Gastroesophageal sphincter (tissue), 4 donors: ENCODE measurements around the gene DOK5. TPM values are rescaled to one million over a fixed set of nuclear protein-coding genes. Genes with fewer than 3 reads are reported as not detected.

Experiments
- ATAC-seq: fragments of 150-250 bp; one replicate; pipeline ENCODE4 v1.9.1; 2016; ENCODE audit warnings: mild to moderate bottlenecking, moderate library complexity
- H3K27ac ChIP-seq, 4 donors: fragments of 200-600 bp; sonication (generic) in 3 of 4; 1 replicate in 3 of 4; 2 replicates in 1 of 4; pipeline ENCODE4 v1.5.1; 2016 to 2019
- H3K27me3 ChIP-seq: fragments of 200-600 bp; sonication (generic); one replicate; pipeline ENCODE4 v1.5.1; 2019
- H3K36me3 ChIP-seq, 2 donors: fragments of 200-600 bp; sonication (generic); one replicate each; pipeline ENCODE4 v1.5.1; 2019; ENCODE audit warnings: control low read depth in 1 of 2
- H3K4me1 ChIP-seq, 3 donors: fragments of 200-600 bp; sonication (generic); 1 replicate in 2 of 3; 2 replicates in 1 of 3; pipeline ENCODE4 v1.5.1; 2016 to 2019; ENCODE audit warnings: control low read depth in 2 of 3
- H3K4me3 ChIP-seq, 2 donors: fragments of 200-600 bp; sonication (generic); one replicate each; pipeline ENCODE4 v1.5.1; 2019; ENCODE audit warnings: mild to moderate bottlenecking in 1 of 2, moderate library complexity in 1 of 2
- H3K9me3 ChIP-seq, 3 donors: fragments of 200-600 bp; sonication (generic); one replicate each; pipeline ENCODE4 v1.5.1; 2017 to 2019; ENCODE audit warnings: control low read depth in 2 of 3
- EP300 ChIP-seq: sonication (generic); formaldehyde crosslinking; IDR thresholded peaks from one replicate; pipeline ENCODE4 v1.6.1; 2017; ENCODE audit warnings: antibody characterized with exemption, mild to moderate bottlenecking
- POLR2A ChIP-seq, 2 donors: fragments of 450-650 bp; IDR thresholded peaks; one replicate each; pipeline ENCODE4 v1.6.1; 2017; ENCODE audit warnings: antibody characterized with exemption in 2 of 2, mild to moderate bottlenecking in 2 of 2, moderate library complexity in 1 of 2
- POLR2AphosphoS5 ChIP-seq: sonication (generic); formaldehyde crosslinking; IDR thresholded peaks from one replicate; pipeline ENCODE4 v1.6.1; 2017; ENCODE audit warnings: antibody characterized with exemption
- WGBS, 2 donors: methylation state at CpG; one replicate each; pipeline ENCODE4 v1.1.5; 2018; ENCODE audit warnings: low coverage in 1 of 2; 5-methylcytosine and 5-hydroxymethylcytosine counted together
- total RNA-seq, 4 donors: library from RNA; depleted of rRNA; stranded (reverse); fragments of >200 nt; gene quantifications; one replicate each; pipeline ENCODE4 v1.1.0, GENCODE V29; 2016
- TF ChIP-seq, protein P1 (sequence below), 4 experiments: fragments of 200-600 bp in 2 of 4; fragments of 450-650 bp in 2 of 4; sonication (generic) in 1 of 4; IDR thresholded peaks; one replicate each; pipeline ENCODE4 v1.5.1; 2017 to 2019; ENCODE audit warnings: antibody characterized with exemption in 4 of 4, mild to moderate bottlenecking in 2 of 4, moderate library complexity in 2 of 4

The DOK5 gene
- total RNA-seq, 4 donors from 2014 or later: 0.62 to 2.7 (median 1.4) TPM

- Histone ChIP-seq H3K27ac (no peak overlapping the region), H3K4me1 (no peaks in the 10 kb centered on the region), H3K36me3 (no peaks in the 10 kb centered on the region), H3K9me3 (no peaks in the 10 kb centered on the region), H3K27me3 (no peaks in the 10 kb centered on the region), H3K4me3 (no peak overlapping the region)
- no peak for ATAC-seq
- 76 to 85% methylated on average over 3 to 5 of the region's 5 CpGs for WGBS, 2 donors
- TF ChIP-seq POLR2AphosphoS5 (no peak), POLR2A (IDR thresholded peaks at IDR 0.05) (no peak), EP300 (no peak)
- TF ChIP-seq, protein P1, sequence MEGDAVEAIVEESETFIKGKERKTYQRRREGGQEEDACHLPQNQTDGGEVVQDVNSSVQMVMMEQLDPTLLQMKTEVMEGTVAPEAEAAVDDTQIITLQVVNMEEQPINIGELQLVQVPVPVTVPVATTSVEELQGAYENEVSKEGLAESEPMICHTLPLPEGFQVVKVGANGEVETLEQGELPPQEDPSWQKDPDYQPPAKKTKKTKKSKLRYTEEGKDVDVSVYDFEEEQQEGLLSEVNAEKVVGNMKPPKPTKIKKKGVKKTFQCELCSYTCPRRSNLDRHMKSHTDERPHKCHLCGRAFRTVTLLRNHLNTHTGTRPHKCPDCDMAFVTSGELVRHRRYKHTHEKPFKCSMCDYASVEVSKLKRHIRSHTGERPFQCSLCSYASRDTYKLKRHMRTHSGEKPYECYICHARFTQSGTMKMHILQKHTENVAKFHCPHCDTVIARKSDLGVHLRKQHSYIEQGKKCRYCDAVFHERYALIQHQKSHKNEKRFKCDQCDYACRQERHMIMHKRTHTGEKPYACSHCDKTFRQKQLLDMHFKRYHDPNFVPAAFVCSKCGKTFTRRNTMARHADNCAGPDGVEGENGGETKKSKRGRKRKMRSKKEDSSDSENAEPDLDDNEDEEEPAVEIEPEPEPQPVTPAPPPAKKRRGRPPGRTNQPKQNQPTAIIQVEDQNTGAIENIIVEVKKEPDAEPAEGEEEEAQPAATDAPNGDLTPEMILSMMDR (IDR thresholded peaks at IDR 0.05): no peak
Measured at GRCh38 chr20:54658525-54658924, 183.1 kb downstream of the DOK5 start.

GRCh38 chr20:54661265-54661664 is 185.9 kb downstream of the DOK5 start:
- H3K27ac ChIP-seq: no peak overlapping the region
- ATAC-seq: no peak
- WGBS, 2 donors: 57 to 62% methylated on average over 3 of the region's 3 CpGs
- TF ChIP-seq, protein P1 (IDR thresholded peaks at IDR 0.05): no peak
- TF ChIP-seq POLR2A (IDR thresholded peaks at IDR 0.05) (no peak), POLR2AphosphoS5 (no peak), EP300 (no peak)
- H3K4me1 ChIP-seq: no peaks in the 10 kb centered on the region
- H3K36me3 ChIP-seq: no peaks in the 10 kb centered on the region
- no peak overlapping the region for H3K4me3 ChIP-seq
- H3K27me3 ChIP-seq: no peaks in the 10 kb centered on the region
- H3K9me3 ChIP-seq: no peaks in the 10 kb centered on the region

DNA sequence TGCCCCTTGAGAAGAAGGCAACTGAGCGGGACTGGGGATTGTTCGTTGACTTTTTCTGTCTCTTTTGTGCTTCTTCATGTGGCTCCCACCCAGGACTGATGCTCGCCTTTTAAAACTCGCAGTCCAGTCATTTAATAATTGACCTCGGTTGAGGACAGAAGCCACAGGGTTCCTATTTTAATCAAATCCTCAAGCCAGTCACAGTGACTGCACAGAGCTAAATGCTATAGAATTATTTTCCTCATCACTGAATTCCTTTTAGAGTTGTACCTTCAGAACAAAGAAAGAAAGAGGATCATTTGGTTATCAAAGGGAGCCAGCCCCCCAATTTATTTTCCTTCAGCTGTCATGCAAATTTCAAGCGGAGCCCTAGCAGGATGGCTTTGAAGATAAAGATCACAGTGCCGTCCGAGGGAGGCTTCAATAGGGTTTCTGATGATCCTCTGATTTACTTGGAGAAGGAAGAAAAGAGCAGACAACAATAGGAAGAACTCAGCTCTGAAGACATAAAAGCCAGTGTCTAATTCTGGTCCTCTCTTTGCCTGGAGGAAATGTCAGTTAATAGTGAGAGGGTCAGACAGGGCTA is 186.6 kb downstream of the DOK5 start:
- WGBS, 2 donors: 64 to 65% methylated on average over 7 to 8 of the region's 8 CpGs
- no peak for ATAC-seq

DNA sequence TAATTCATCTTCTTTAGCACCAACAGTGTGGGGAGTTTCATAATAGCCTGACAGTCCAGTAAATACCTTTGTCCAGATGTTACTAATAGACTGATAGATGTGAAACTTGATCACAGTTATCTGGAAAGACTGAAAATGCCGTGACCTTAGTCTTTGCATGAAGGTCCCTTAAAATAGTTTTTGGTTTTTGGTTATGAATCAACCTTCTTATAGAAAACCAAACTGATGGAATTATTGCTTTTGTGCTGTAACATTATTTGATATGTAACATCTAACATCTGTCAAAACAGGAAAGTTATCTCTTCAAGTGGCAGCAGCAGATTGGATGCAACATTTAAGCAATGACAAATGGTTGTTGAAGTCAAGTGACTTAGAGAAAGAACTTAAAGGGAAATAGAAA is 190.4 kb downstream of the DOK5 start:
- WGBS, 2 donors: 85 to 100% methylated on average over 1 of the region's 1 CpG
- Histone ChIP-seq H3K9me3 (no peaks in the 10 kb centered on the region), H3K36me3 (no peaks in the 10 kb centered on the region), H3K27ac (no peak overlapping the region), H3K4me3 (no peak overlapping the region), H3K4me1 (peaks cover 0 to 5% (median 0%) of the 10 kb centered on the region in 3 donors), H3K27me3 (peaks cover 13% of the 10 kb centered on the region)
- TF ChIP-seq POLR2A (IDR thresholded peaks at IDR 0.05): no peak
- TF ChIP-seq, protein P1 (IDR thresholded peaks at IDR 0.05): no peak
- no peak for TF ChIP-seq POLR2AphosphoS5
- no peak for TF ChIP-seq EP300
- no peak for ATAC-seq

More for the DNA sequence above, 186.6 kb downstream of the DOK5 start:
- Histone ChIP-seq H3K27ac (no peak overlapping the region), H3K4me1 (no peaks in the 10 kb centered on the region), H3K9me3 (no peaks in the 10 kb centered on the region), H3K36me3 (no peaks in the 10 kb centered on the region), H3K27me3 (no peaks in the 10 kb centered on the region), H3K4me3 (no peak overlapping the region)
- TF ChIP-seq POLR2A (IDR thresholded peaks at IDR 0.05) (no peak), POLR2AphosphoS5 (no peak), EP300 (no peak)
- TF ChIP-seq, protein P1 (IDR thresholded peaks at IDR 0.05): no peak

DNA sequence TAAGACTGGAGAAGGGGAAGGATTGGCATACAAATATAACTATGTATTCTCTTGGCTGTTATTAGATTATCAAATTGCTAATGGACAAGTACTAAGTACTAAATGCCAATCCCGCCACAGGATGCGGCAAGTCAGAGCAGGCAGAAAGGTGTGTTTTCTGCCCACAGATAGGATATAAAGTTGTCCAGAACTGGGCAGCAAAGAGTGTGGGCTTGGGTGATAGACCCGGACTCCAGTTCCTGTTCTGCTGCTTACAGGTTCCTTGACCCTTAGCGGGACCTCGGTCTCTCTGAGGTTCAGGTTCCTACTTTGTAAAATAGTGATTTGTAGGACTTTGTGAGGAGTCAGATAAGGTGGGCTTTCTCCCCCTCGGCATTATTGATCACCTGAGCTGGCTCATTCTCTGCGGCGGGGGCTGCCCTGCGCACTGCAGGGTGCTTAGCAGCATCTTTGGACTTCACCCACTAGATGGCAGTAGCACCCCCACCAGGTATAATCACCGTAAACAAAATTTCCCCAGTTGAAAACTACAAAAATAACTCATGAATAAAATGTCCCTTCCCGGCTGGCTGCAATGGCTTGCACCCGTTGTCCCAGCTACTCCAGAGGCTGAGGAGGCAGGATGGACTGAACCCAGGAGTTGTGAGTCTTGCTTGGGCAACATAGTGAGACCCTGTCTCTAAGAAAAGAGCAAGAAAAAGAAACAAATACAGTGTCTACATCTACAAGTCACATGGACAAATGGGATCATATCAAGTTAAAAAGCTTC is 193.1 kb downstream of the DOK5 start:
- no peak for ATAC-seq
- TF ChIP-seq POLR2AphosphoS5: no peak
- TF ChIP-seq POLR2A (IDR thresholded peaks at IDR 0.05): no peak
- no peak for TF ChIP-seq EP300
- TF ChIP-seq, protein P1 (IDR thresholded peaks at IDR 0.05): peak in 2 of 4 experiments; percentile 22 to 58
- peaks cover 0 to 5% (median 0%) of the 10 kb centered on the region in 3 donors for H3K4me1 ChIP-seq
- H3K9me3 ChIP-seq: no peaks in the 10 kb centered on the region
- WGBS, 2 donors: 45 to 55% methylated on average over 4 to 12 of the region's 12 CpGs
- H3K36me3 ChIP-seq: no peaks in the 10 kb centered on the region
- H3K27me3 ChIP-seq: peaks cover 29% of the 10 kb centered on the region
- no peak overlapping the region for H3K4me3 ChIP-seq
- no peak overlapping the region for H3K27ac ChIP-seq
